ENCODE data around the gene ANKS3.

GRCh38 chr16:4656221-4656620 is 77.8 kb downstream of the ANKS3 start:
- TF ChIP-seq CTCF (IDR thresholded peaks at IDR 0.05) (no peak), EZH2 (IDR thresholded peaks at IDR 0.05; ENCODE audit: borderline replicate concordance, insufficient read depth, low read depth, low read length, poor library complexity, severe bottlenecking) (no peak)
